Ishikawa (cell line): Measurements from ENCODE around the gene CD74.

Experiments
- CREB1 ChIP-seq: IDR thresholded peaks from 2 replicates; pipeline ENCODE4 v1.6.1; 2012; ENCODE audit warnings: low read depth
- TEAD4 ChIP-seq: IDR thresholded peaks from 2 replicates; pipeline ENCODE4 v1.6.1; 2012
- TF ChIP-seq, protein P1 (sequence below): IDR thresholded peaks from 2 replicates; pipeline ENCODE4 v1.6.1; 2012; ENCODE audit warnings: low read depth, mild to moderate bottlenecking

DNA sequence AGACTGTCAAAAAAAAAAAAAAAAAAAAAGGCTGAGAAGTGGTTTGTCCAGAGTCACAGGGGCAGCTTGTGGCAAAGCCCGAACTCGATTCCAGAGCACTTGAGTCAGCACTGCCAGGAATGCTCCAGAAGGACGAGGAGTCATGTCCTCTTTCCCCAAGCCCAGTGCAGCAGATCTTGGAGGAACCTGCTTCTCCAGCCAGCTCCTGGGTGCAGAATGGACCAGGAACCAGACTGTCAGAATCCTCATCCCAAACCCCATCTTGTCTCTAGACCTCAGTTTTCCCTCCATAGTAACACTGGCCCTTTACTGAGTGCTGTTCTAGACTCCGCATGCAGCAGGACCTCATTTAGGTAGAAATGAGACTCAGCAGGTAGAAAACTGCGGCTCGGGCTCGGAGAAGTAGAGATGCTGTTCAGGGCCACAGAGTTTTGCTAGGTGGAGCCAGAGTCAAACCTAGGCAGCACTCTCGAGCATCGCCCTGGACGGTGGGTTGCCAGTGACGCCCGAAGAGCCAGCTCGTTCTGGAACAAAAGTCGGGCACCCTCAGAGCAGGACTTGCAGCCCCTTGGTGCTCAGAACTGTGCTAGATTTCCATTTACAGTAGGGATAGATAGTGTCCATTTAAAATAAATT lies 15.4 kb downstream of the CD74 start:
- TF ChIP-seq, protein P1, sequence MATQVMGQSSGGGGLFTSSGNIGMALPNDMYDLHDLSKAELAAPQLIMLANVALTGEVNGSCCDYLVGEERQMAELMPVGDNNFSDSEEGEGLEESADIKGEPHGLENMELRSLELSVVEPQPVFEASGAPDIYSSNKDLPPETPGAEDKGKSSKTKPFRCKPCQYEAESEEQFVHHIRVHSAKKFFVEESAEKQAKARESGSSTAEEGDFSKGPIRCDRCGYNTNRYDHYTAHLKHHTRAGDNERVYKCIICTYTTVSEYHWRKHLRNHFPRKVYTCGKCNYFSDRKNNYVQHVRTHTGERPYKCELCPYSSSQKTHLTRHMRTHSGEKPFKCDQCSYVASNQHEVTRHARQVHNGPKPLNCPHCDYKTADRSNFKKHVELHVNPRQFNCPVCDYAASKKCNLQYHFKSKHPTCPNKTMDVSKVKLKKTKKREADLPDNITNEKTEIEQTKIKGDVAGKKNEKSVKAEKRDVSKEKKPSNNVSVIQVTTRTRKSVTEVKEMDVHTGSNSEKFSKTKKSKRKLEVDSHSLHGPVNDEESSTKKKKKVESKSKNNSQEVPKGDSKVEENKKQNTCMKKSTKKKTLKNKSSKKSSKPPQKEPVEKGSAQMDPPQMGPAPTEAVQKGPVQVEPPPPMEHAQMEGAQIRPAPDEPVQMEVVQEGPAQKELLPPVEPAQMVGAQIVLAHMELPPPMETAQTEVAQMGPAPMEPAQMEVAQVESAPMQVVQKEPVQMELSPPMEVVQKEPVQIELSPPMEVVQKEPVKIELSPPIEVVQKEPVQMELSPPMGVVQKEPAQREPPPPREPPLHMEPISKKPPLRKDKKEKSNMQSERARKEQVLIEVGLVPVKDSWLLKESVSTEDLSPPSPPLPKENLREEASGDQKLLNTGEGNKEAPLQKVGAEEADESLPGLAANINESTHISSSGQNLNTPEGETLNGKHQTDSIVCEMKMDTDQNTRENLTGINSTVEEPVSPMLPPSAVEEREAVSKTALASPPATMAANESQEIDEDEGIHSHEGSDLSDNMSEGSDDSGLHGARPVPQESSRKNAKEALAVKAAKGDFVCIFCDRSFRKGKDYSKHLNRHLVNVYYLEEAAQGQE = no peak
- TF ChIP-seq TEAD4 (no peak), CREB1 (no peak)
